HAP-1 (cell line): ENCODE measurements around the gene KRIT1.
A peak's percentile ranks its signal among the peaks of the same experiment; 100 is the strongest.

Experiments used
- DNase-seq, 2 experiments: peaks; one replicate each; pipeline ENCODE4 v3.0.0-alpha.2; 2016 to 2020; ENCODE audit warnings: low spot score in 2 of 2
- H3K27me3 ChIP-seq: fragments of 250-450 bp; sonication (Bioruptor Pico); 2 replicates; pipeline ENCODE4 v1.5.1; 2020; ENCODE audit warnings: low read depth, mild to moderate bottlenecking, moderate library complexity
- H3K36me3 ChIP-seq: fragments of 250-450 bp; sonication (Bioruptor Pico); replicated peaks from 2 replicates; pipeline ENCODE4 v1.5.1; 2020; ENCODE audit warnings: mild to moderate bottlenecking
- H3K4me1 ChIP-seq: fragments of 250-450 bp; sonication (Bioruptor Pico); 2 replicates; pipeline ENCODE4 v1.5.1; 2020; ENCODE audit warnings: mild to moderate bottlenecking
- H3K4me3 ChIP-seq: fragments of 250-450 bp; sonication (Bioruptor Pico); 2 replicates; pipeline ENCODE4 v1.5.1; 2020; ENCODE audit warnings: mild to moderate bottlenecking, moderate library complexity
- H3K9me3 ChIP-seq: fragments of 250-450 bp; sonication (Bioruptor Pico); 2 replicates; pipeline ENCODE4 v1.5.1; 2020; ENCODE audit warnings: mild to moderate bottlenecking, moderate library complexity
- in situ Hi-C: fragments of 300-500 bp; cut with MboI; formaldehyde crosslinking; loops from 3 replicates; pipeline ENCODE4 v1.14.3; 2020; ENCODE audit warnings: low sequenced_read_pairs, inconsistent platforms, mixed read lengths

The KRIT1 gene

DNA sequence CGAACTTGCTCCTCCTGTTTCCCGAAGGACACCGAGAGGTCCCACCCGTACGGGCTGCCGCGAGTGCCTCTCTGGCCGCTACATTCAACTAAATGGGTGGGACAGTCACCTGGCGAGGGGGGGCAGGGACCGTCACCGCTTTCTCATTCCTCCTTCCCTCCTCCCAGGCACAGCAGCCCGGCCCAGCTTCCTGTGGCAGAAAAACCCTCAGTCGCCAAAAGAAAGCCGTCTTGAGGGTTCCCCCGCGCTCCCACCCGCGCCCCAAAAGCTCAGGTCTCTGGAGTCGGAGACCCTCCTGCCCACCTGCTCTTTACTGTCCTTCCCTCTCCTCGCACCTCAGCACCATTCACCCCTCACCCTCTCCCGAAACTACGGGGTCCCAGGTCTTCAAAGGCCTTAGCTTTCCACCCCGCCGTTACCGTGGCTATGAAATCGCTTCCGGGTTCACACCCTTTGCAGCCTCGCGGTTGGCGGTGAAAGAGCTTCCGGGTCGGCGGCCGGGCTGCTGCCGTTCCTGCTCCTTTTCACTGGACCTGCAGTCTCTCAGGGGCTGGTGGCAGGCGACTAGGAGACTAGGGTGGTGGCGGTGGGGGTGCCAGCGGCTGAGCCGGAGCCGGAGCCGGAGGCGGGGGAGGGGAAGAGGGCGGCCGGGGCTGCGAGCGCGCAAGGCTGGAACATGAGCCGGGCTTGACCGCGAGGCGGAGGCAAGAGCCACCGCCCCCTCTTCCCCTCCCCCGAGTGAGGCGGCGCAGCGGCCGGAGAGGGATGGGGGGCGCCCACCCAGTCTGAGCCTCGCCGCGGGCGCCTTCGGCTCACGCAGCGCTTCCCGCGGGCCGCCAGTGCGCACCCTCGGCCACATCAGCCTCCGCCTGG is at the start of gene KRIT1, which contains the start of gene ANKIB1:
TSS of gene KRIT1 (minus strand) at position 428 of the 873 bp plus-strand sequence. CDS start 3,779 bp downstream, outside the sequence.
TSS of gene ANKIB1 (plus strand) at position 488 of the 873 bp plus-strand sequence. CDS start 49,005 bp downstream, outside the sequence.
- Histone ChIP-seq H3K4me3 (peak within 1 kb of the TSS; percentile 81), H3K36me3 (peaks cover 5% of the 10 kb centered on the region), H3K9me3 (no peaks in the 10 kb centered on the region), H3K27me3 (no peaks in the 10 kb centered on the region), H3K4me1 (peaks cover 21% of the 10 kb centered on the region)
- in situ Hi-C loops: no loop called here
- peak; percentile 89 to 94 for DNase-seq

DNA sequence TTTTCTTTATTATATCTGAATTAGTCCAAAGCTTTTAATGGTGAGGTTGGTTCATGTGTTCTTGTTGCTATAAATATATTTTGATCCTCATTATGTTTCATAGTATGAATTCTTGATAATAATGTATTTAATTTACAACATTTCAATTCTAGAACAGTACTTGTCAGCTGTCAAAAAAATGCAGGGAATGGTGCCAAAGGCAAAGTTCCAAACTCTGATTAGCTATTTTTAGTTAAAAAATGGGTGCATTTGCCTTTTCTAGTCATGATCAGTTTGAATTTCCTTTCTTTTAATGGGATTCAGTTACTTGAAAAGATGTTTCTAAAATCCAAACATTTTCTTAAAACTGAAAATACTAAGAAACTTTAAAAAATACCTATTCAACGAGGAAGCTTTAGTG is 49.7 kb upstream of the KRIT1 start:
- Histone ChIP-seq H3K4me1 (peaks cover 34% of the 10 kb centered on the region), H3K36me3 (peaks cover 3% of the 10 kb centered on the region; the same call in 1 of the 2 replicates), H3K4me3 (no peak overlapping the region), H3K27me3 (no peaks in the 10 kb centered on the region), H3K9me3 (no peaks in the 10 kb centered on the region)
- in situ Hi-C loops: no loop called here
- no peak for DNase-seq

DNA sequence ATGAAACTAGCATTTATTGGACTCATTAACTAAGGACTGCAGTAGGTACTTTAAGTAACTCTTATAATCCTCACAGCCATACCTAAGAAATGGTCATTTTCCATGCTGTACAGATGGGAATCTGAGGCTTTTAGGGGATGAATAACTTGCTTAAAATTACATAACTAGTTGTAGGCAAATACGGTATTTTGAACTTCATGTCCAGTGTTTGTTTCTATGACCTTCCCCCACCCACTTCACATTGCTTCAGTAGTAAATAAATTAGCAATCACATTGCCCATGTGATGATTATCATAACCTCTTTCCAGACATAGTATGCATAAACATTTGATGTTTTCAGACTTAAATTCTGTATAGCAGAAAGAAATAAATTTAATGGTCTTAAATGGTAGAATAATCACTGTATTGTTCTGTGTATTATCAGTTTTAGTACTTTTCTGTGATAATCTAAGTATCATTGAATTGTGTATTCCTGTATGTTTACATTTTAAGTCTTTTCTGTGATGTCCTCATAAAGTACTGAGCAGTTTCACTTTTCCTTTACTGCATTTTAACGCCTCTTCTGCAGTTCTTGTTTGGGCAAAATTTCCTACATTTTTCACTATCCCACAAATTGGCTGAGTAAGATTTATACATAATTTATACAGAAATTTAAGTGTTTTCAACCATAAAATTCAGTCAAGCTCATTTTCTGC is 48.3 kb upstream of the KRIT1 start:
- Histone ChIP-seq H3K27me3 (no peaks in the 10 kb centered on the region), H3K4me1 (peaks cover 34% of the 10 kb centered on the region), H3K4me3 (no peak overlapping the region), H3K36me3 (peaks cover 3% of the 10 kb centered on the region; the same call in 1 of the 2 replicates), H3K9me3 (no peaks in the 10 kb centered on the region)
- DNase-seq: no peak
- in situ Hi-C loops: no loop called here

DNA sequence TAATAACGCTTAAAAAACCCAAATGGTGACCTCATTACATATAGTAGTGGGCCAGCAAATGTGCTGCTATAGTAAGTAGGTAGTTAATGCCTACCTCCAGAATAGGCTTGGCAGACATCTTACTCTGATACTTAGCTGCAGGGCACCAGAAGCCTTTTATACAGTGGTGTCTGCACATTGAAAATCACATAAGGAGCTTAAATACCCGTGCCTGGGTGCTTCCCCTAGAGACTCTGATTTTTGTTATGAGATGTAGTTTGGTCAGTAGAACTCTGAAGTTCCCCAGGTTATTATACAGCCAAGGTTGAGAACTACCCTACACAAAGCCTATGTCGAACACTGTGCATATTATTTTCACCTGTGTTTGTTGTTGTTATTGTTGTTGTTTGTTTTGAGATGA is 47.3 kb upstream of the KRIT1 start:
- H3K4me3 ChIP-seq: no peak overlapping the region

DNA sequence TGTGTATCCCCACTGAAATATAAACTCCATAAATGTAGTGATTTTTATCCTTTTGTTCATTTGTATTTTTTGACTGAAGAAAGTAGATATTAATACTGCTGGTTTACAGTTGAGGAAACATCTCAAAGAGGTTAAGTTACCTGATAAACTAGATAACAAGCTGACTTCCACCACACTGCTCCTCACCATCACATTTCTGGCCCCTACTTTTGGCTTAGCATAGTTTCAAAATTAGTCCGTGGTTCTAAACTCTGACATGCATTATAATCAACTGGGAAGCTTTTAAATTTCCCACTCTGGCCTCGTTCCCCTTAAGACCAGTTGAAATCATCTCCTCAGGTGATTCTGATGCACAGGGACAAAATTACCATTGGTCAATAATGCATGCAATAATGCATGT is 43.6 kb upstream of the KRIT1 start:
- Histone ChIP-seq H3K36me3 (no peaks in the 10 kb centered on the region), H3K9me3 (no peaks in the 10 kb centered on the region), H3K4me1 (peaks cover 17% of the 10 kb centered on the region), H3K4me3 (no peak overlapping the region), H3K27me3 (no peaks in the 10 kb centered on the region)
- no peak for DNase-seq
- in situ Hi-C loops: no loop called here

More for the DNA sequence above, 47.3 kb upstream of the KRIT1 start:
- Histone ChIP-seq H3K27me3 (no peaks in the 10 kb centered on the region), H3K9me3 (no peaks in the 10 kb centered on the region), H3K36me3 (peaks cover 3% of the 10 kb centered on the region; the same call in 1 of the 2 replicates), H3K4me1 (peaks cover 34% of the 10 kb centered on the region)
- in situ Hi-C loops: no loop called here
- peak; percentile 36 to 54 for DNase-seq

DNA sequence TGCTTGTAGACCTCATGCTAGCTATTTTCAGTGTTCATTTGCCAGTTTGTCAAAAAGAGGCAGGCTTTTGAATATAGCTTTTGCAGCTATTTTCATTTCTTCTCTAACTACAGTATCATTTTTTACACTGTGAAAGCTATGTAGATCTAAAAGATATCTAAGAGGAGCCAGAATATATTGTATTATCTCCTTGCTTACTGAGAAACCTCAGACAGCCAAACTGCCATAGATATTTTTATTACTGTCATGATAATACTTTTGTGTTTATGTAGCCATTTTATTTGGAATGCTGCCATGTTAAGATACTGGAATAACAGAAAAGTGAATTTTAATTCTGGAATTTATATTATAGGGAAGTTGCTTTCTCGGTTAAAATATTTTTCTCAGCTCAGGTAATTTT is 37.2 kb upstream of the KRIT1 start:
- Histone ChIP-seq H3K4me3 (no peak overlapping the region), H3K36me3 (no peaks in the 10 kb centered on the region), H3K9me3 (no peaks in the 10 kb centered on the region), H3K27me3 (no peaks in the 10 kb centered on the region), H3K4me1 (no peaks in the 10 kb centered on the region)
- DNase-seq: no peak
- in situ Hi-C loops: no loop called here

DNA sequence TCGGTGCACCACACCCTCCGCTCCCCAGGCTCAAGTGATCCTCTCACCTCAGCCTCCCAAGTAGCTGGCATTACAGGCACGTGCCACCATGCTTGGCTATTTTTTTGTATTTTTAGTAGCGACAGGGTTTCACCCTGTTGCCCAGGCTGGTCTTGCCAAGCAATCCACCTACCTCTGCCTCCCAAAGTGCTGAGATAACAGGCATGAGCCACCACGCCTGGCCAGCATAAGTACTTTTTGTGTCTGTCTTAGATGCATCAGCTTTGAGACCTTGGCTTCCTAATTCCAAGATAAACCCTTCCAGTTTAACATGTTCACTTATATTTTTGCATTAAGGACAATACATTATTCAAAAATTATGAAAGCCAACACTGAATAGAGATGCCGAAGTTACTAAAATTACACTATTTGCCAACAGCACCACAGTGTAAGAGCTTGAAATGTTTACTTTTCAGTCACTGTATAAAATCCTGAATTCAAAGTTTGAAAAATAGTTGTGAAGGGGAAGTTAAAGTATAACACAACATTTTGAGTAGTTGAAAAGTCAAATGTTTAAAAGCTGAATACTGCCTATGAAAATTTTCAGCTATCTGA is 36.6 kb upstream of the KRIT1 start:
- Histone ChIP-seq H3K9me3 (no peaks in the 10 kb centered on the region), H3K4me3 (no peak overlapping the region)
- in situ Hi-C loops: no loop called here

DNA sequence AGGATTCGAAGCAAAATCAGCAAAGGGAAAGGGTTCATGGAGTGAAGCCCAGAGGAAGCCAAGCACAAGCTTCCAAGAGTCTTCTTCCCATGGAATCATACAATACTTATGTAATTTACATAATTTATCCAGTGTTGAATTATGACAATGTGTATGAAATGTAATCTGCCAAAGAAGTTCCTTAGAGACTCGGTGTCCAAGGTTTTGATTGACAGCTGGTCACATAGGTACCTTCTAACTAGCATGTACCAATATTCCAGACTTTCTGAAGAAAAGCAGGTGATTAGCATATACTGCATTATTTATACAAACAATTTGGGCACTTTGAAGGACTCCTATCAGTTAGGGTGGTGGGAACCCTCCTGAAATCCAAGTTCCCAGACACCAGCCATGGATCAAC is 35.3 kb upstream of the KRIT1 start:
- Histone ChIP-seq H3K27me3 (no peaks in the 10 kb centered on the region), H3K9me3 (no peaks in the 10 kb centered on the region), H3K36me3 (no peaks in the 10 kb centered on the region), H3K4me3 (no peak overlapping the region), H3K4me1 (no peaks in the 10 kb centered on the region)
- in situ Hi-C loops: no loop called here
- DNase-seq: no peak

More for the DNA sequence above, 36.6 kb upstream of the KRIT1 start:
- H3K4me1 ChIP-seq: no peaks in the 10 kb centered on the region
- DNase-seq: no peak
- H3K36me3 ChIP-seq: no peaks in the 10 kb centered on the region
- H3K27me3 ChIP-seq: no peaks in the 10 kb centered on the region

DNA sequence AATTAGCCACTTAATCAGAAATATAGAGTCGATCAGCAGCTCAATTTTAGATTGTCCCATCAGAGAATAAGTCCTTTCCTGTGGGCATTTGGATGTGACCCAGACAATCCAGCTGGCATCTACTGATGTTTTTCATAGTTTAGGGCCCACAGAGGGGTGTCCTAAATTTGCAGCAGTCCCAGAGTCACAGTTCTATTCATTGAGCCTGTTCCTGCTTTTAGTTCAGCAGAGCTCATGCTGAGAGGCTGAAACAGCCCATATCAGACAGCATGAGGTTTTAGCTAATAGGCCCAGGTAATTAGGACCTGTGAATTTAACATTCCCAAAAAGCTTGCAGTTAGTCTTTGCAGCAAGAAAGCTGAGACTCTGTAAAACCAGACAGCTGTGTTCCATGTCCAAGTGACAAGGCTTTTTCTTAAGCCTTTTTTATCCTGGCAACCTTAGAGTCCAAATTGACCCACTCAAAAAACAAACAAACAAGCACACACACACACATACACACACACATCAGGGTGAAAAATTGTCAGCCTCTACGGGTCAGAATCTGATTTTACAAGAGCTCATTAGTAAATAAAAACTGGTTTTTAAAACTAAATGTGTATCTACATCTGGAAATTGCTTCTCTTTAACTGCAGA is 33.8 kb upstream of the KRIT1 start:
- no peaks in the 10 kb centered on the region for H3K4me1 ChIP-seq
- no peaks in the 10 kb centered on the region for H3K27me3 ChIP-seq
- H3K36me3 ChIP-seq: no peaks in the 10 kb centered on the region
- no peak for DNase-seq
- no peak overlapping the region for H3K4me3 ChIP-seq
- in situ Hi-C loops: no loop called here
- no peaks in the 10 kb centered on the region for H3K9me3 ChIP-seq

DNA sequence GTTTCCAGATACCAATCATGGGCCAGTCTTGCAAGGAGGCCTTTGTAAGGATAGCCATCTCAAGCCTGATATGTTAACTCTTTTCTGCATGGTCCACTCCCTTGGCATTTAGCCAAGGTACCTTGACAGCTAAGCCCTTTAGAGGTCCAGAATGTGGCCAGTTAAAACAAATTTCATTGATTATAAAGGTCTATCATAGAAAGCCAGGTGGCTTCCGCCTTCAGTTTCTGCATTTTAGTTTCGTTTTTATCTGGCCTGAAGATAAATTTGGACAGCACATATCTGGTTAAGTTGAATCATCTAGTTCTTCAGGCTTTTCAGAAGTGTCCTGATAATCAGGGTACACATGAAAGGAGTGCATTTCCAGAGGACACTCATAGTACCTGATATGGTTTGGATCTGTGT is 30.7 kb upstream of the KRIT1 start:
- in situ Hi-C loops: no loop called here
- no peaks in the 10 kb centered on the region for H3K36me3 ChIP-seq
- DNase-seq: no peak
- no peaks in the 10 kb centered on the region for H3K27me3 ChIP-seq
- no peaks in the 10 kb centered on the region for H3K9me3 ChIP-seq
- H3K4me1 ChIP-seq: no peaks in the 10 kb centered on the region
- no peak overlapping the region for H3K4me3 ChIP-seq

DNA sequence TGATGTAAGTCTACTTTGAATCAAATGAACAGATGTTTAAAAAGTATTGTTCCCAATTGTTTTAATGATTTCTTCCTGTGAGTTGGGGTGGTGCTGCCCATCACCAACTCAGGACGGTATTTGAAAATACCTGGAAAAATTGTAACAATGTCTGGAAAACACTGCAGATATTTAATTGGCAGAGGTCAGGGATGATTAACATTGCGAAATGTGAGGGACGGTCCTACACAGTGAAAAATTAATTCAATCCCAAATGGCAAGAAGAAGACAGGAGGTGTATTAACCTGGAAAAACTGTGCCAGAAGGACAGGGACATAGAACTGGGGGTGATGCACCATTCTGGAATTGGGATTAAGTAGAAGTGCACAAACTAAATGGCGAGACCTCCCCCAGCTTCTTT is 29.6 kb upstream of the KRIT1 start:
- in situ Hi-C loops: no loop called here
- H3K4me3 ChIP-seq: no peak overlapping the region
- H3K27me3 ChIP-seq: no peaks in the 10 kb centered on the region
- no peaks in the 10 kb centered on the region for H3K4me1 ChIP-seq
- no peaks in the 10 kb centered on the region for H3K9me3 ChIP-seq
- DNase-seq: no peak
- H3K36me3 ChIP-seq: no peaks in the 10 kb centered on the region

DNA sequence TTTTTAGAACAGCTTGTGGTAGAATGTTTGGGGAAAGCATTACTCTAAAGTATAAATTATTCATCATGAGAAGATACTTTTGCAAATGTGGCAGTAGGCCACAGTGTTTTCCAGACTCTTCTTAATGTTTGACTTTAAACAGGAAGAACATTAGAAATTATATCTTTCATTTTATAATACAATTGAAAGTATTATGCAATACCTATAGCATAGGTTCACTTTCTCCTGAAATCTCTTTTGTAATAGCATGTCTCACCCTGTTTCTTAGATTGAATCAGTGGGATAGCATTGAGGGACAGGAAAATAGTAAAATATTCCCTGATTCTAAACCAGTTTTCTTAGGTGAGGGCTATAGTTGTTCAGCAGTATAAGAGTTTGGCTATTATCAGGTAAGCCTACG is 23.2 kb upstream of the KRIT1 start:
- in situ Hi-C loops: no loop called here
- Histone ChIP-seq H3K27me3 (no peaks in the 10 kb centered on the region), H3K4me3 (no peak overlapping the region), H3K36me3 (no peaks in the 10 kb centered on the region), H3K4me1 (no peaks in the 10 kb centered on the region), H3K9me3 (no peaks in the 10 kb centered on the region)
- no peak for DNase-seq

DNA sequence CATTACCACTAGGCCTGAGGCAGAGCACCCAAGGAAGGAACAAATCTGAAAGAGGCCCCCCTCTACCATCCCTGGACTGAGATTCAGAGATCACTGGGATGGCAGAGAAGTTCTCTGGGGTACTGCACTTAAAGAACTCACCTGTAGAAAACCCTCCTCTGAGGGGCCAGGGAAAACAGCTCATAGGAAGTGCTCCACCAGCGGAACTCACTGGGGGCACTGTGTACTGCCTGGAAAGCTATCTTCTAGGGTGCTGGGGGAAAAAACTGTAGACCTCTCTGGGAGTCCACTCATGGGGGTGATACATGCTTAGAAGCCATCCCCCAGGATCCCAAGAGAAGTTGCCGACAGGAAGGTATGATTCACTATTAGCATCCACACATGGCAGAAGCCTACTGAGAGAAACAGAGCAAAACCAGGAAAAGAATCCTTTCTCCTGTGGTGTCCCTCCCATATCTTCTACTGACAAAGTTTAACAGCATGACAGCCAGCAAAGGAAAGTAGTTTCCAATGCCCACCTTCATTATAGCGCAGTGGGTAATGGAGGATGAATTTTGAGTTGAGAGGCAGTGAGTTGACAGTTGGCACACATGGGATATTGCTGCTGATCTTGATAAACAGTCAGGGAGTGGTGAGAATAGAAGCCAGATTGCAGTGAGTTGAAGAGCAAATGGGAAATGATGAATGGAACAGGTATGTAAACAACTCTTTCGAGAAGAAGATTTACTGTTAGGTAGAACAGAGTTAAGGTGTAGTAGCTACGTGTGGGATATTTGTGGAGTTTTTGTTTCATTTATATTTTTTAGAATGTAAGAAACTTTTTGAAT is 20.9 kb upstream of the KRIT1 start:
- Histone ChIP-seq H3K4me3 (no peak overlapping the region), H3K36me3 (no peaks in the 10 kb centered on the region), H3K9me3 (no peaks in the 10 kb centered on the region), H3K4me1 (no peaks in the 10 kb centered on the region), H3K27me3 (no peaks in the 10 kb centered on the region)
- no peak for DNase-seq
- in situ Hi-C loops: no loop called here
